Naive thymus-derived CD4-positive, alpha-beta T cell (primary cell): ENCODE data around the gene CAPS. TPM values are rescaled to one million over a fixed set of nuclear protein-coding genes. Genes with fewer than 3 reads are reported as not detected.

ENCODE experiments used
- ATAC-seq: fragments of 150-1000 bp; cut with Tn5 transposase; 2 replicates; pipeline ENCODE4 v1.10.0; 2021; ENCODE audit warnings: mild to moderate bottlenecking, moderate library complexity
- CTCF ChIA-PET: fragments of 350-600 bp; sonication (Branson Sonifier 250); formaldehyde crosslinking; loops from one replicate; lab custom pipeline; 2021; ENCODE audit warnings: antibody characterized with exemption; lab: Charles Lee
- POLR2A ChIA-PET: fragments of 350-600 bp; sonication (Branson Sonifier 250); formaldehyde crosslinking; loops from one replicate; lab custom pipeline; 2021; ENCODE audit warnings: antibody characterized with exemption, inconsistent platforms; lab: Charles Lee
- DNase-seq, 9 donors: peaks; one replicate each; pipeline versions ENCODE4 v3.0.0 to v3.0.0-alpha.2; 2020 to 2022; ENCODE audit warnings: mixed read lengths in 1 of 9
- H3K27ac ChIP-seq: one replicate; pipeline ENCODE4 v1.7.0; 2013; ENCODE audit warnings: mild to moderate bottlenecking, low read depth, low read length, moderate library complexity
- H3K27me3 ChIP-seq, 2 donors: one replicate each; pipeline ENCODE4 v1.7.0; 2013; ENCODE audit warnings: low read length in 2 of 2, mild to moderate bottlenecking in 2 of 2, moderate library complexity in 2 of 2; ENCODE audit not compliant: control insufficient read depth in 2 of 2, insufficient read depth in 2 of 2
- H3K36me3 ChIP-seq, 3 experiments: 1 replicate in 2 of 3; 2 replicates in 1 of 3; pipeline ENCODE4 v1.7.0; 2013; ENCODE audit warnings: low read length in 3 of 3, mild to moderate bottlenecking in 3 of 3, moderate library complexity in 1 of 3; ENCODE audit not compliant: insufficient read depth in 3 of 3, control insufficient read depth in 2 of 3
- H3K4me1 ChIP-seq, 2 donors: one replicate each; pipeline ENCODE4 v1.7.0; 2013; ENCODE audit warnings: low read length in 2 of 2, mild to moderate bottlenecking in 2 of 2, moderate library complexity in 1 of 2; ENCODE audit not compliant: control insufficient read depth in 2 of 2, insufficient read depth in 2 of 2
- H3K4me3 ChIP-seq: 2 replicates; pipeline ENCODE4 v1.7.0; 2013; ENCODE audit warnings: mild to moderate bottlenecking, low read length
- H3K9me3 ChIP-seq, 3 experiments: 1 replicate in 2 of 3; 2 replicates in 1 of 3; pipeline ENCODE4 v1.7.0; 2013; ENCODE audit warnings: low read length in 3 of 3; ENCODE audit not compliant: control insufficient read depth in 2 of 3
- H3K27ac Mint-ChIP-seq, 9 donors: one replicate each; pipeline ENCODE4 v1.8.0; 2020 to 2022; ENCODE audit warnings: mixed read lengths in 9 of 9, mild to moderate bottlenecking in 8 of 9, moderate library complexity in 5 of 9, inconsistent platforms in 2 of 9
- H3K27me3 Mint-ChIP-seq, 5 donors: one replicate each; pipeline ENCODE4 v1.8.0; 2021 to 2022; ENCODE audit warnings: mixed read lengths in 5 of 5, mild to moderate bottlenecking in 1 of 5
- H3K36me3 Mint-ChIP-seq, 5 donors: one replicate each; pipeline ENCODE4 v1.8.0; 2020 to 2022; ENCODE audit warnings: mixed read lengths in 5 of 5, mild to moderate bottlenecking in 3 of 5, inconsistent platforms in 1 of 5
- H3K4me1 Mint-ChIP-seq, 7 donors: one replicate each; pipeline ENCODE4 v1.8.0; 2020 to 2022; ENCODE audit warnings: mixed read lengths in 7 of 7, mild to moderate bottlenecking in 3 of 7, inconsistent platforms in 1 of 7
- H3K4me3 Mint-ChIP-seq, 10 donors: one replicate each; pipeline ENCODE4 v1.8.0; 2020 to 2022; ENCODE audit warnings: mild to moderate bottlenecking in 10 of 10, mixed read lengths in 10 of 10, moderate library complexity in 6 of 10, inconsistent platforms in 2 of 10
- H3K9me3 Mint-ChIP-seq, 11 donors: one replicate each; pipeline ENCODE4 v1.8.0; 2020 to 2022; ENCODE audit warnings: mixed read lengths in 11 of 11, mild to moderate bottlenecking in 4 of 11, inconsistent platforms in 1 of 11, moderate library complexity in 1 of 11
- intact Hi-C, 2 donors: fragments of 100-400 bp; cut with micrococcal nuclease; formaldehyde crosslinking; loops; one replicate each; pipeline ENCODE4 v1.15.1; 2023
- polyA plus RNA-seq, 2 donors: library from polyadenylated mRNA; unstranded; fragments of 300-500 nt; fragmentation: Illumina TruSeq; gene quantifications; one replicate each; pipeline ENCODE4 v1.2.3, GENCODE V29; 2021
- total RNA-seq, 6 experiments: library from RNA in 5 of 6; stranded (reverse) in 5 of 6; gene quantifications; 1 replicate in 5 of 6; 2 replicates in 1 of 6; pipeline ENCODE4 v1.2.3 and lab custom pipeline; 2021 to 2026

Gene CAPS
- total and polyA plus RNA-seq, 7 experiments from 2014 or later: 1.6 to 80.6 (median 45.2) TPM

- no peaks in the 10 kb centered on the region for H3K9me3 Mint-ChIP-seq
- no peak overlapping the region for H3K27ac ChIP-seq
- no peak for DNase-seq
- POLR2A ChIA-PET: interaction anchor here (1.5 kb wide), 1 partner anchor 10 kb away, joined by 3 read pairs; the partner anchor contains the start of gene NDUFA11
- intact Hi-C loops: loop anchor here in 1 of 2 donors (1.0 kb wide), 1 partner anchor 89 kb away; no protein-coding TSS in a partner anchor
- H3K9me3 ChIP-seq: no peaks in the 10 kb centered on the region
- ATAC-seq: no peak
- H3K27me3 Mint-ChIP-seq: peaks cover 0 to 12% (median 5%) of the 10 kb centered on the region in 5 donors
- no peaks in the 10 kb centered on the region for H3K27me3 ChIP-seq
- no peaks in the 10 kb centered on the region for H3K4me1 ChIP-seq
- H3K36me3 Mint-ChIP-seq: no peaks in the 10 kb centered on the region
- H3K27ac Mint-ChIP-seq: peak overlapping the region in 1 of 9 donors; percentile 52
- no peak overlapping the region for H3K4me3 Mint-ChIP-seq
- H3K36me3 ChIP-seq: peaks cover 0 to 30% (median 0%) of the 10 kb centered on the region in 3 experiments
- H3K4me3 ChIP-seq: no peak overlapping the region
- CTCF ChIA-PET: interaction anchor here (1.1 kb wide), 1 partner anchor 89 kb away, joined by 5 read pairs; no protein-coding TSS in a partner anchor
- peaks cover 0 to 4% (median 0%) of the 10 kb centered on the region in 7 donors for H3K4me1 Mint-ChIP-seq
Observed at GRCh38 chr19:5892772-5893275, 21.2 kb upstream of the CAPS start.

- POLR2A ChIA-PET: interaction anchor here (1.5 kb wide), 1 partner anchor 10 kb away, joined by 3 read pairs; the partner anchor contains the start of gene NDUFA11
- Histone ChIP-seq H3K9me3 (no peaks in the 10 kb centered on the region), H3K27ac (no peak overlapping the region), H3K36me3 (peaks cover 0 to 34% (median 0%) of the 10 kb centered on the region in 3 experiments), H3K4me1 (no peaks in the 10 kb centered on the region), H3K4me3 (no peak overlapping the region), H3K27me3 (no peaks in the 10 kb centered on the region)
- peaks cover 0 to 4% (median 0%) of the 10 kb centered on the region in 7 donors for H3K4me1 Mint-ChIP-seq
- peak overlapping the region in 2 of 9 donors; percentile 36 to 52 for H3K27ac Mint-ChIP-seq
- intact Hi-C loops: no loop called here
- H3K4me3 Mint-ChIP-seq: no peak overlapping the region
- no peaks in the 10 kb centered on the region for H3K36me3 Mint-ChIP-seq
- CTCF ChIA-PET: interaction anchor here (0.6 to 1.1 kb wide), 2 partner anchors 90 to 130 kb away, joined by 4 to 5 read pairs; no protein-coding TSS in a partner anchor
- DNase-seq (no peak), ATAC-seq (no peak)
- no peaks in the 10 kb centered on the region for H3K9me3 Mint-ChIP-seq
- H3K27me3 Mint-ChIP-seq: peaks cover 0 to 12% (median 3%) of the 10 kb centered on the region in 5 donors
Observed at GRCh38 chr19:5893296-5893903, 20.7 kb upstream of the CAPS start.

- ChIA-PET CTCF (interaction anchor here (0.6 to 1.1 kb wide), 2 partner anchors 90 to 129 kb away, joined by 4 to 5 read pairs; no protein-coding TSS in a partner anchor), POLR2A (interaction anchor here (1.5 kb wide), 1 partner anchor 9 kb away, joined by 3 read pairs; the partner anchor contains the start of gene NDUFA11)
- H3K4me1 ChIP-seq: no peaks in the 10 kb centered on the region
- Mint-ChIP-seq H3K9me3 (no peaks in the 10 kb centered on the region), H3K36me3 (no peaks in the 10 kb centered on the region), H3K4me3 (no peak overlapping the region), H3K4me1 (peaks cover 0 to 4% (median 0%) of the 10 kb centered on the region in 7 donors), H3K27me3 (peaks cover 0 to 9% (median 2%) of the 10 kb centered on the region in 5 donors), H3K27ac (no peak overlapping the region)
- no peak overlapping the region for H3K27ac ChIP-seq
- no peaks in the 10 kb centered on the region for H3K9me3 ChIP-seq
- no peak overlapping the region for H3K4me3 ChIP-seq
- H3K27me3 ChIP-seq: no peaks in the 10 kb centered on the region
- DNase-seq: no peak
- peaks cover 0 to 34% (median 0%) of the 10 kb centered on the region in 3 experiments for H3K36me3 ChIP-seq
- ATAC-seq: no peak
- intact Hi-C loops: no loop called here
Observed at GRCh38 chr19:5893907-5894703, 19.9 kb upstream of the CAPS start.

- Mint-ChIP-seq H3K4me1 (peaks cover 0 to 5% (median 0%) of the 10 kb centered on the region in 7 donors), H3K36me3 (no peaks in the 10 kb centered on the region), H3K27ac (no peak overlapping the region), H3K27me3 (peaks cover 0 to 2% (median under 1%) of the 10 kb centered on the region in 5 donors), H3K9me3 (no peaks in the 10 kb centered on the region), H3K4me3 (no peak overlapping the region)
- Histone ChIP-seq H3K36me3 (peaks cover 0 to 36% (median 0%) of the 10 kb centered on the region in 3 experiments), H3K27me3 (no peaks in the 10 kb centered on the region), H3K4me1 (no peaks in the 10 kb centered on the region), H3K4me3 (no peak overlapping the region), H3K27ac (no peak overlapping the region), H3K9me3 (no peaks in the 10 kb centered on the region)
- ATAC-seq (no peak), DNase-seq (no peak)
- intact Hi-C loops: no loop called here
- CTCF ChIA-PET: no interaction called here
- POLR2A ChIA-PET: interaction anchor here (0.9 kb wide), 1 partner anchor 9 kb away, joined by 3 read pairs; the partner anchor contains the start of gene NDUFA11
Observed at GRCh38 chr19:5894704-5895349, 19.2 kb upstream of the CAPS start.

- H3K4me3 Mint-ChIP-seq: no peak overlapping the region
- intact Hi-C loops: no loop called here
- H3K9me3 Mint-ChIP-seq: no peaks in the 10 kb centered on the region
- H3K36me3 ChIP-seq: peaks cover 0 to 42% (median 0%) of the 10 kb centered on the region in 3 experiments
- H3K4me1 Mint-ChIP-seq: peaks cover 0 to 11% (median 5%) of the 10 kb centered on the region in 7 donors
- no peak overlapping the region for H3K27ac Mint-ChIP-seq
- DNase-seq: no peak
- no peaks in the 10 kb centered on the region for H3K27me3 ChIP-seq
- no peaks in the 10 kb centered on the region for H3K9me3 ChIP-seq
- POLR2A ChIA-PET: interaction anchor here (0.9 kb wide), 1 partner anchor 8 kb away, joined by 3 read pairs; the partner anchor contains the start of gene NDUFA11
- H3K27ac ChIP-seq: no peak overlapping the region
- peaks cover 0 to 2% (median 0%) of the 10 kb centered on the region in 5 donors for H3K27me3 Mint-ChIP-seq
- CTCF ChIA-PET: no interaction called here
- H3K36me3 Mint-ChIP-seq: peaks cover 0 to 5% (median 0%) of the 10 kb centered on the region in 5 donors
- H3K4me1 ChIP-seq: no peaks in the 10 kb centered on the region
- H3K4me3 ChIP-seq: no peak overlapping the region
- ATAC-seq: no peak
Observed at GRCh38 chr19:5895409-5895808, 18.6 kb upstream of the CAPS start.

- Histone ChIP-seq H3K27me3 (no peaks in the 10 kb centered on the region), H3K4me3 (no peak overlapping the region), H3K27ac (no peak overlapping the region), H3K9me3 (no peaks in the 10 kb centered on the region), H3K4me1 (no peaks in the 10 kb centered on the region), H3K36me3 (peaks cover 0 to 43% (median 0%) of the 10 kb centered on the region in 3 experiments)
- Mint-ChIP-seq H3K4me3 (no peak overlapping the region), H3K27me3 (peaks cover 0 to 2% (median 0%) of the 10 kb centered on the region in 5 donors), H3K4me1 (peaks cover under 1 to 12% (median 7%) of the 10 kb centered on the region in 7 donors), H3K27ac (no peak overlapping the region), H3K9me3 (no peaks in the 10 kb centered on the region), H3K36me3 (peaks cover 0 to 5% (median 0%) of the 10 kb centered on the region in 5 donors)
- DNase-seq: no peak
- ATAC-seq: no peak
- POLR2A ChIA-PET: interaction anchor here (0.9 kb wide), 1 partner anchor 8 kb away, joined by 3 read pairs; the partner anchor contains the start of gene NDUFA11
- CTCF ChIA-PET: no interaction called here
- intact Hi-C loops: no loop called here
Observed at GRCh38 chr19:5895890-5896289, 18.2 kb upstream of the CAPS start.
